MM.1S (cell line): Measurements from ENCODE around the gene NR1H3.

Experiments
- CTCF ChIP-seq: fragments of 300-600 bp; sonication (generic); IDR thresholded peaks from 2 replicates; pipeline ENCODE4 v1.5.1; 2016; ENCODE audit warnings: antibody characterized with exemption, low read length, mixed read lengths
- EZH2 ChIP-seq: fragments of 300-600 bp; sonication (generic); optimal IDR thresholded peaks from 2 replicates; pipeline ENCODE3; 2017; ENCODE audit warnings: low read depth, mild to moderate bottlenecking, antibody characterized with exemption, low read length, mixed read lengths
- EZH2phosphoT487 ChIP-seq: fragments of 300-600 bp; sonication (generic); IDR thresholded peaks from 2 replicates; pipeline ENCODE4 v1.6.1; 2018; ENCODE audit warnings: antibody characterized with exemption, low read length

GRCh38 chr11:47269829-47270305, 12.1 kb downstream of the NR1H3 start, which contains the start of gene MADD:
- TF ChIP-seq CTCF: no peak
- TF ChIP-seq EZH2phosphoT487: no peak
- TF ChIP-seq EZH2: no peak
